ENCODE measurements around the gene BEST4.

DNA sequence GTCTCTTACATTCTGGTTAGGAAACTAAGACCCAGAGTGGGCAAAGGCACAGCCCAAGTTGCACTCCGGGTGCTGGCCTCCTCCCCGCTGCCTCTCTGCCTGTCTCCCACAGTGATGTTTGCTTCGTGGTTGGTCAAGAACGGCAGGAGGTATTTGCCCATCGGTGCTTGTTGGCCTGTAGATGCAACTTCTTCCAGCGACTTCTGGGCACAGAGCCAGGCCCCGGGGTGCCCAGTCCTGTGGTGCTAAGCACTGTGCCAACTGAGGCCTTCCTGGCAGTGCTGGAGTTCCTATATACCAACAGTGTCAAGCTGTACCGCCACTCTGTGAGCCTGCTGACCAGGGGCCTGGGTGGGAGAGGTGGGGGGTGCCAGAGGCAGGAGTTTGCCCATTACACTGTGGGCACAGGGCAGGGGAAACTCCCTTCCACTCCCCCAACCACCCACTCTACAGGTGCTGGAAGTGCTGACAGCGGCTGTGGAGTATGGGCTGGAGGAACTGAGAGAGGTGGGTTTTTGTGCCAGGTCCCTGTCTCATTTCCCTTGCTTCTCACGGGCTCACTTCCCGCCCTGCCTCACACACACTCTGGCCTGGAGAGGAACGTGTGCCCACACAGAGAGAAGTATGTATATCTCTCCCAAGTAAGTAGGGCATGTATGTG is 22.3 kb upstream of the BEST4 start:
- TF ChIP-seq, protein P1, sequence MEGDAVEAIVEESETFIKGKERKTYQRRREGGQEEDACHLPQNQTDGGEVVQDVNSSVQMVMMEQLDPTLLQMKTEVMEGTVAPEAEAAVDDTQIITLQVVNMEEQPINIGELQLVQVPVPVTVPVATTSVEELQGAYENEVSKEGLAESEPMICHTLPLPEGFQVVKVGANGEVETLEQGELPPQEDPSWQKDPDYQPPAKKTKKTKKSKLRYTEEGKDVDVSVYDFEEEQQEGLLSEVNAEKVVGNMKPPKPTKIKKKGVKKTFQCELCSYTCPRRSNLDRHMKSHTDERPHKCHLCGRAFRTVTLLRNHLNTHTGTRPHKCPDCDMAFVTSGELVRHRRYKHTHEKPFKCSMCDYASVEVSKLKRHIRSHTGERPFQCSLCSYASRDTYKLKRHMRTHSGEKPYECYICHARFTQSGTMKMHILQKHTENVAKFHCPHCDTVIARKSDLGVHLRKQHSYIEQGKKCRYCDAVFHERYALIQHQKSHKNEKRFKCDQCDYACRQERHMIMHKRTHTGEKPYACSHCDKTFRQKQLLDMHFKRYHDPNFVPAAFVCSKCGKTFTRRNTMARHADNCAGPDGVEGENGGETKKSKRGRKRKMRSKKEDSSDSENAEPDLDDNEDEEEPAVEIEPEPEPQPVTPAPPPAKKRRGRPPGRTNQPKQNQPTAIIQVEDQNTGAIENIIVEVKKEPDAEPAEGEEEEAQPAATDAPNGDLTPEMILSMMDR (IDR thresholded peaks at IDR 0.05 in 4 of 5, conservative IDR thresholded peaks at IDR 0.05 in 1 of 5), result no peak
- TF ChIP-seq POLR2A (IDR thresholded peaks at IDR 0.05), result no peak
